NCI-H1417 (cell line): ENCODE results near the gene CCDC159.
"Not testable (repeated sequence)": the region's sequence is repeated elsewhere in the genome, so short reads cannot be mapped to it uniquely, and the experiment has no call there.

Experiments
- DNase-seq, 3 experiments: peaks; one replicate each; lab custom pipeline; 2025; lab: John Stamatoyannopoulos, UW

Gene CCDC159

GRCh38 chr19:11338121-11338520 is 8.2 kb upstream of the CCDC159 start:
- DNase-seq, result no peak

DNA sequence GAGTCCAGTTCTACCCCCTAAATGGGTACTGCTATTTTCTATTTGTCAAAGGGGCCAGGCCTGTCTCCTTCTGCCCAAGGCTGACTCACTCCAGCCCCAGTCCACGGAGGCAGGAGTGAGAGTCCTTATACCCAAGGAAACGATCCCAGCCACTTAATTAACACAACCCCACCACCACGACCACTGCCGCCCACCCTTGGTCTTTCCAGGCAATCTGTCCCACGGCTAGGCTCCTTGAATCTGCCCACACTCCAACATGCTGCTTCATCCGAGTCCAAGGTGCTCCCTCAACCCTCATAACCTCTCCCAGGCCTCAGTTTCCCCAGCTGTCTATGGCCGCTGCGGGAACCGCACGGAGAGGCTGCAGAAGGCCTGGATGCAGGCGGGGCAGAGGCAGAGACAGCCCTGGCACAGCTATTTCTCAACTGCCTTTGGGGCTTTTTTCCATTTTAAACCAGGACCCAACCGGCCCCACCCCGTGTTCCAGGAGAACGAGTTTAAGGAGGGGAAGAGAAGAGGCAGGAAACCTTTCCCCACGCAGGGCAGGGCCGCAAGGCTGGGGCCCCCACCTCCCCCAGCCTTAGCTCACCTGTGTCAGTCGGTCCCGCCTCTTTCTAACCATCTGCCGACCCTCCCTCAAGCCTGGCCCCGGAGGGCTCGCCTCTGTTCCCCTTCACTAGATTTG is 7.6 kb upstream of the CCDC159 start:
- no peak for DNase-seq

- peak; percentile 80 to 94 (median 89) for DNase-seq
Measured at GRCh38 chr19:11339254-11340098, 6.8 kb upstream of the CCDC159 start, which contains the start of gene RAB3D. Gene RAB3D, minus strand, starts transcription at chr19:11339657. Its CDS starts 2,258 bp downstream, at chr19:11337399.

GRCh38 chr19:11340099-11340467 is 6.2 kb upstream of the CCDC159 start:
- DNase-seq, result not testable (repeated sequence)

DNA sequence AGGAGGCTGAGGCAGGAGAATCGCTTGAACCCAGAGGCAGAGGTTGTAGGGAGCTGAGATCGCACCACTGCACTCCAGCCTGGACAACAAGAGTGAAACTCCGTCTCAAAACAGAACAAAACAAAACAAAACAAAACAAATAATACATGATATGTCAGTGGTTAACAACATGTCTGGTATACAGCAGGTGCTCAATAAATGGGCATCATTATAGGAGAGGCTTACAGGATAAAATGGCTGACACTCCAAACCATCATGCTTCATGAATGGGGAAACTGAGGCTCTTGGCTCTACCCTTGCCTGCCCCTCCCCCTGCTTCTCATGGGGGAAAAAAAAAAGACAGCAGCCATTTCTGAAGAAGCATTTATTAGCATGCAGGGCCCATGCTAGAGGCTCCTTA is 3.9 kb upstream of the CCDC159 start:
- no peak for DNase-seq

DNA sequence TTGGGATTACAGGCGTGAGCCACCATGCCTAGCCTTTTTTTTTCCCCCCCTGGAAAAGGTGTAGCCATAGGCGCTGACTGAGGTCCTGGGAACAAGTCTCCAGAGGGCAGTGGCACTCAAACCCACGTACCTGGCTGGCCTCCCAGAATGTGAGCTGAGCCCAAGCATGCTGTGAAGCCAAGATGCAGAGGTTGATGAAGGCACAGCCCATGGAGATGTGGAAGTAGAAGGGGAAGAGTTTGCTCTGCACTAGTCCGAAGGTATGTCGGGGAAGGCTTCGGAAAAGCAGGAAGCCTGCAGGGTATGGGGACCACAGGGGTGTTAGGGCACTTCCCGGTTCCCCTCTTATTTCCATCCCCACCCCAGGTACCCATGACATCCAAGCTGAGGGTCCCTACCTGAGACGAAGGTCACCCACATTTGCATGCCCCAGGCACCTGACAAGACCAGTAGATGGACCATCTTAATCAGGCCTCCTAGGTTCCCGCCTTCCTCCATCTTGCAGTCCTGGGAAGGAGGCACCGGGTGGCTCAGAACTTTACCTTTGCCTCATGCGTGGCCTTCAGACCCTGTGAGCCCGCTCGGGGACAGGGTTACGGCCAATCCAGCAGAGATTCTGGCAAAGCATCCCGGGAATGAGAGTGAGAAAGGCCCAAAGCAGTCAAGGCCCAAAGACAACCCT is 1.1 kb upstream of the CCDC159 start:
- peak in 2 of 3 experiments; percentile 24 to 42 for DNase-seq

GRCh38 chr19:11347546-11348039 is 1.3 kb downstream of the CCDC159 start:
- DNase-seq, result no peak

- no peak for DNase-seq
Measured at GRCh38 chr19:11349171-11349570, 2.9 kb downstream of the CCDC159 start.

DNA sequence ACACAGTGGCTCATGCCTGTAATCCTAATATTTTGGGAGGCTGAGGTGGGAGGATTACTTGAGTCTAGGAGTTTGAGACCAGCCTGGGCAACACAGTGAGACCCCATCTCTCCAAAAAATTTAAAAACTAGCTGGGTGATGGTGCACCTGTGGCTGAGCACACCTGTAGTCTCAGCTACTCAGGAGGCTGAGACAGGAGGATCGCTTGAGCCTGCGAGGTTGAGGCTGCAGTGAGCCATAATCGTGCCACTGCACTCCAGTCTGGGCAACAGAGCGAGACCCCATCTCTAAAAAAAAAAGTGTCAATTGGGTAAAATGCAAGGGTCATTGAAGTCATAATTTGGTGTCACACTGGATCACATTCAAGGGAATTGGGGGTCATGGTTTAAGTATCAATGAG is 7.8 kb downstream of the CCDC159 start:
- DNase-seq, result not testable (repeated sequence)

DNA sequence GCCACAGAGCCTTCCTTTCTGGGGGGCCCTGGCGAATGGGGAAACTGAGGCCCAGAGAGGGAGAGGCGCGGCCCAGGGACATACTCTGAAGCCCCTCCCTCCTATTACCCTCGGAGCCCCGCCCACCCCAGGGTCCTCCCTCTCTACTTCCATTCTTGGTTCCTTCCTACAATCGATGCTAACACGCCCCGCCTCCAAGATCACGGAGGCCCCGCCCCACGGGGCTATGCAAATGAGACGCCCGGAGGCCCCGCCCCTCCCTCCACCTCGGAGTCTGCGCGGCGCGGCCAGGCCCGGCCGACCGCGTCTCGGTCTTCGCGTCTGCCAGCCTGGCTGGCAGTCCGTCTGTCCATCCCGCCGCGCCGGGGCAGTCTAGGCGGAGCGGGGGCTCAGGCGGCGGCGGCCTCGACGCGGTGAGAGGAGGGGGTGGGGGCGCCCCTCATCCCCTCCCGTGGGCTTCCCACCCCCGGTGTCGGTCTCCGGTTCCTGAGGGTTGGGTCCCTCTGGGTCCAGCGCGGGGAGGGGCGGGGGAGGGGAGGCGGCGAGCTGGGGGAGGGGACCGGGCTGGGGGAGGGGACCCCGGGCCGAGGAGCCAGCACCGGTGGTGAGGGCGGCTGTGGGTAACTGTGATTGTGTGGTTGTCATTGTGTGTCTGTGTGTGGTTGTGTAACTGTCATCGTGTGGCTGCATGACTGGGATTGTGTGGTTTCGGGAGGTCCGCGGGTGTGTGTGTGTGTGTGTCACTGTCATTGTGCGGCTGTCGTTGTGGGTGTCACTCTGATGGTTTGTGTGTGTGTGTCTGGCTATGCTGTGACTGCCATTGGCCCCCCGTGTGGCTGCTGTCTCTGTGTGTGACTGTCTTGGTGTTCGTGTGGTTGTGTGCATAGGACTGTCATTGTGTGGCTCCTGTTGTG is 9.1 kb downstream of the CCDC159 start, which contains the start of gene PLPPR2:
TSS of gene PLPPR2 (plus strand) at position 273 of the 914 bp plus-strand sequence. CDS start 2,242 bp downstream, outside the sequence.
- peak; percentile 83 to 96 (median 95) for DNase-seq

DNA sequence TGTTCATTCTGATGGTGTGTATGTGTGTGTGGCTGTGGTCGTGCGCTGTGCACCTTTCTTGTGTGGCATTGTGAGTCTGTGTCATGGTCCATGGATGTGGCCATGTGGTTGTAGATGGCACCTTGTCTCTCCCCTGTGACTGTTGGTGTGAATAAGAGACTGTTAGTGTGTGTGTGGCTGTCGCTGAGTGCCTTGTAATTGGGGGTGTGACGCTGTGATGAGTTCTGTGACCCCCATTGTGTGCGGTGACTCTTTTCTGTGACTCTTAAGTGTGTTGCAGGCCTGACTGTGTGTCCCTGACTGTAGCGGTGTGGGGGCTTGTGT is 9.7 kb downstream of the CCDC159 start:
- no peak for DNase-seq

DNA sequence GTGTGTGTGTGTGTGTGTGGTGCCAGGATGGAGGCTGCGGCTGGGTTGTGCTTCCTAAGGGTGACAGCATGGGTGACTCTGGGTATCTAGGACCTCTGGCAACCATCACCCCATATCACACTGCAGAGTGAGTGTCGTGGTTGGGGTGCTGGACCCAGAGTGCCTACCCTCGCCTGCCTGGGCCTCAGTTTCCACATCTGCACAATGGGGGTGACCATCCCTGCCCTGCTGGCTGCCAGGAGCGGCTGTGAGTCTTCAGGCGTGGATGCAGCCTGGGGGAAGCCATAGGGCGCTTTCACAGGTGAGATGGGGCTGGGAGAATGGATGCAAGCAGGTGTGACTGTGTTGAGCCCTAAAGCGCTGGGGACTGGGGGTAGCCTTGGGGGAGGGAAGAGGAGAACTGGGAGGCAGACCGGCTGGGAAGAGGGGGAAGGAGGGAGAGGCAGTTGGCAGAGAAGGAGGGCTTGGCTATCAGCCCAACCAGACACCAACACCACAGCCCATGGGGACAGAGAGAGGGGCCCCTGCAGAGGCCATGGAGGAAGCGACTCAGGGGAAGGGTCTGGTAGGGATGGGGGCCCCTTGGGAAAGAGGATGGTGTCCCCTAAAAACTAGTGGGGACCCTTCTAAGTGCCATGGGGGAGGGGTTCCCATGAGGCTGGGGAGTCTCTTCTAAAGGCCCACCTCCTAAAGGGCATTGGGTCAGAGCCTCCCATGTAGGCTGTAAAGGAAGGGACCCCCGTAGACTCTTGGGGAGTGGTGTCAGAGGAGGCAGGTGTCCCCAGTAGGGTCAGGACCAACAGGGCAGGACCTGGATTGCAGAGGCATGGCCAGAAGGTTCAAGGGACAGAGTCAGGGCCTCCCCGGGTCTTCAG is 10.6 kb downstream of the CCDC159 start:
- DNase-seq, result peak in 1 of 3 experiments; percentile 5

GRCh38 chr19:11359421-11359820 is 13.1 kb downstream of the CCDC159 start:
- DNase-seq, result no peak

GRCh38 chr19:11361037-11361770 is 14.9 kb downstream of the CCDC159 start:
- DNase-seq, result peak in 1 of 3 experiments; percentile 7

GRCh38 chr19:11361771-11362731 is 15.7 kb downstream of the CCDC159 start:
- no peak for DNase-seq

DNA sequence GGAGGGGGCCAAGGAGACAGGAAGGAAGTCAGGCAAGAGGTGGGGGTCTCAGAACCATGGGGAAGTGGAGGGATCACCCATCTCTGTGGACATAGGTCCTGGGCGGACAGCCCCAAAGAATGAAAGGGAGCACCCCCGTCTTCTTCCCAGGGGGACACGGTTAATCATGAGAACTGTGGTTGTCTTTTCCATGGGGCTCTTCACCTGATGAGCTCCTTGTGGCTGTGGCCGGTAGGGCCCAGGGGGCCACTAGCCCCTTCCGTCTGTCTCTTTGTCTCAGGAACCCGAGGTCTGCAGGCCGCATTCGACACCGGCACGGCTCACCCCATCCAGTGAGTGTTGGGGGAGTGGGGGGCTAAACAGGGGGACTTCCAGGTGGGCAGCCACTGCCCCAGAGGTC is 17.6 kb downstream of the CCDC159 start:
- DNase-seq, result no peak

DNA sequence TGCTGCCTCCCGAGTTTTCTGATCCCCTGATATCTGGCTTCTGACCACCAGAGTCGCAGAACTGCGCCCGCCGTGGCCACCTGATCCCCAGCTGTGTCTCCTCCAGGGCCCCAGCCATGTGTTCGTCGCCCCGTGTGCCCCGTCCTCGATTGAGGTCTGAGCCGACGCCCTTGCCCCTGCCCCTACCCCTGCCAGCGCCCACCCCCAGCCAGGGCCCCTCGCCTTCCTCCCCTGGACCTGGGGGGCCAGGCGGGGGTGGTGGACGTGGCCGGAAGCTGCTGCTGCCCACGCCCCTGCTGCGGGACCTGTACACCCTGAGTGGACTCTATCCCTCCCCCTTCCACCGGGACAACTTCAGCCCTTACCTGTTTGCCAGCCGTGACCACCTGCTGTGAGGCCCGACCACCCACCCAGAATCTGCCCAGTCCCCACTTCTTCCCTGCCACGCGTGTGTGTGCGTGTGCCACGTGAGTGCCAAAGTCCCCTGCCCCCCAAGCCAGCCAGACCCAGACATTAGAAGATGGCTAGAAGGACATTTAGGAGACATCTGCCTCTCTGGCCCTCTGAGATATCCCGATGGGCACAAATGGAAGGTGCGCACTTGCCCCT is 18.1 kb downstream of the CCDC159 start:
- no peak for DNase-seq

DNA sequence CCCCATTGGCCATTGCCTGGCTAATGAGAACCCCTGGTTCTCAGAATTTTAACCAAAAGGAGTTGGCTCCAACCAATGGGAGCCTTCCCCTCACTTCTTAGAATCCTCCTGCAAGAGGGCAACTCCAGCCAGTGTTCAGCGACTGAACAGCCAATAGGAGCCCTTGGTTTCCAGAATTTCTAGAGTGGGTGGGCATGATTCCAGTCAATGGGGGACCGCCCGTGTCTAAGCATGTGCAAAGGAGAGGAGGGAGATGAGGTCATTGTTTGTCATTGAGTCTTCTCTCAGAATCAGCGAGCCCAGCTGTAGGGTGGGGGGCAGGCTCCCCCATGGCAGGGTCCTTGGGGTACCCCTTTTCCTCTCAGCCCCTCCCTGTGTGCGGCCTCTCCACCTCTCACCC is 18.6 kb downstream of the CCDC159 start:
- DNase-seq, result no peak
